Natural killer cell (primary cell): ENCODE data around the gene PLP1. TPM values are rescaled to one million over a fixed set of nuclear protein-coding genes. Genes with fewer than 3 reads are reported as not detected.

Source experiments
- ATAC-seq, 3 donors: fragments of 150-1000 bp in 2 of 3; fragments of 200-7000 bp in 1 of 3; cut with Tn5 transposase; 1 replicate in 1 of 3; 2 replicates in 2 of 3; pipeline ENCODE4 v1.10.0; 2021; ENCODE audit warnings: mild to moderate bottlenecking in 2 of 3, moderate library complexity in 2 of 3
- DNase-seq, 2 donors: peaks; one replicate each; pipeline versions ENCODE4 v3.0.0 to v3.0.0-alpha.2; 2013 to 2021; ENCODE audit warnings: mixed read lengths in 1 of 2
- H3K27ac ChIP-seq: one replicate; pipeline ENCODE4 v1.5.1; 2013; ENCODE audit warnings: mild to moderate bottlenecking, low read length
- H3K27me3 ChIP-seq: one replicate; pipeline ENCODE4 v1.6.1; 2013; ENCODE audit warnings: low read length; ENCODE audit not compliant: control insufficient read depth, insufficient read depth
- H3K36me3 ChIP-seq: one replicate; pipeline ENCODE4 v1.6.1; 2013; ENCODE audit warnings: low read length; ENCODE audit not compliant: control insufficient read depth, insufficient read depth
- H3K4me1 ChIP-seq: one replicate; pipeline ENCODE4 v1.6.1; 2013; ENCODE audit warnings: low read length; ENCODE audit not compliant: control insufficient read depth, insufficient read depth
- H3K4me3 ChIP-seq: one replicate; pipeline ENCODE4 v1.5.1; 2013; ENCODE audit warnings: low read length
- H3K9me3 ChIP-seq: one replicate; pipeline ENCODE4 v1.6.1; 2013; ENCODE audit warnings: low read length; ENCODE audit not compliant: control insufficient read depth, insufficient read depth
- H3K27ac Mint-ChIP-seq, 2 donors: one replicate each; pipeline ENCODE4 v1.8.0; 2022; ENCODE audit warnings: mild to moderate bottlenecking in 2 of 2, mixed read lengths in 2 of 2, moderate library complexity in 1 of 2
- H3K27me3 Mint-ChIP-seq, 2 donors: one replicate each; pipeline ENCODE4 v1.8.0; 2022; ENCODE audit warnings: low read depth in 2 of 2, mixed read lengths in 2 of 2
- H3K36me3 Mint-ChIP-seq: one replicate; pipeline ENCODE4 v1.8.0; 2022; ENCODE audit warnings: mixed read lengths
- H3K4me1 Mint-ChIP-seq, 2 donors: one replicate each; pipeline ENCODE4 v1.8.0; 2022; ENCODE audit warnings: mixed read lengths in 2 of 2
- H3K4me3 Mint-ChIP-seq: one replicate; pipeline ENCODE4 v1.8.0; 2022; ENCODE audit warnings: mild to moderate bottlenecking, moderate library complexity, mixed read lengths
- H3K9me3 Mint-ChIP-seq, 2 donors: one replicate each; pipeline ENCODE4 v1.8.0; 2022; ENCODE audit warnings: mixed read lengths in 2 of 2
- CTCF ChIP-seq: fragments of 200-600 bp; IDR thresholded peaks from one replicate; pipeline ENCODE4 v1.8.0; 2022; ENCODE audit warnings: antibody characterized with exemption
- WGBS: methylation state at CpG from one replicate; pipeline ENCODE4 v1.1.7; 2013; ENCODE audit warnings: missing lambda C conversion rate; ENCODE audit not compliant: insufficient coverage; 5-methylcytosine and 5-hydroxymethylcytosine counted together
- intact Hi-C: fragments of 100-400 bp; cut with micrococcal nuclease; formaldehyde crosslinking; loops from one replicate; pipeline ENCODE4 v1.14.2; 2022
- total RNA-seq, 4 donors: library from RNA; stranded (reverse); fragments of 120-200 nt in 1 of 4; gene quantifications; one replicate each; pipeline versions ENCODE4 v1.2.3 to v1.2.4, GENCODE V29; 2013 to 2022

The PLP1 gene
- total RNA-seq, 3 donors from 2014 or later (not counting 1 experiment from before 2014, with no cell fraction given) = not detected

- H3K36me3 Mint-ChIP-seq = no peaks in the 10 kb centered on the region
- H3K4me3 Mint-ChIP-seq = no peak overlapping the region
- Histone ChIP-seq H3K27me3 (no peaks in the 10 kb centered on the region), H3K4me1 (no peaks in the 10 kb centered on the region), H3K9me3 (no peaks in the 10 kb centered on the region), H3K27ac (no peak overlapping the region), H3K4me3 (no peak overlapping the region), H3K36me3 (no peaks in the 10 kb centered on the region)
- WGBS = no CpG with 5 or more reads among the region's 2 CpGs
- intact Hi-C loops = no loop called here
- TF ChIP-seq CTCF = no peak
- peaks cover 0 to 34% of the 10 kb centered on the region in 2 donors for H3K27me3 Mint-ChIP-seq
- H3K4me1 Mint-ChIP-seq = no peaks in the 10 kb centered on the region
- DNase-seq (no peak), ATAC-seq (no peak)
- H3K9me3 Mint-ChIP-seq = no peaks in the 10 kb centered on the region
- no peak overlapping the region for H3K27ac Mint-ChIP-seq
These were observed 15.3 kb downstream of the PLP1 start for GRCh38 chrX:103791826-103792485.

DNA sequence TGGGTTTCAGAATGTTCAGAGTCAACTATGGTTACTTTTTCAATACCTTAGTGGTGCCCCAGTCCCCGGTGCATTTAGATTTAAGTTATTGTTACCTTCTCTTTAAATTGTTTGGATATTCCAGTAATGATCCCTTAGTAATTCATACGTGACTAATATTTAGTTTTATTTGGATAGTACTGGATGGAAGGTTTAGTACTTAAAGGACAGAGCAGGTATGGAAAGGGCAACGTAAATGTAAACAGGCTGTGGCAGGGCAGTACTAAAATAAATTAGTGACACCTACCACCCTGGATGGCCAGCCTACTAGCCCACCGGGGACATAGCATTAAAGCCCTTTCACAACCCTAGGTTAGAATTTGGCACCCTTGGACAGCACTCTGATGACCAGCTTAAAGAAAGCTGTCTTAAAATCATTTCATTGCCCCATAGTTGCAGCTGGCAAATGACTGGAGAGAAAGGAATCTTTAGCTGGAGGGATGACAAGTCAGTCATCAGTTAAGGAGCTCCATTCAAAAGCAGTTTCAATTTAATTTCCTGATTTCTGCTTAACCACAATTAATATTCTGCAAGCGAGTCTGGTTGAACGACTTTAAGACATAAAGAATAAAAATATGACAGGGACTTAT is 16.4 kb downstream of the PLP1 start:
- Histone ChIP-seq H3K27ac (no peak overlapping the region), H3K36me3 (no peaks in the 10 kb centered on the region), H3K9me3 (no peaks in the 10 kb centered on the region), H3K4me3 (no peak overlapping the region), H3K4me1 (no peaks in the 10 kb centered on the region), H3K27me3 (no peaks in the 10 kb centered on the region)
- WGBS = 90% methylated on average over 3 of the region's 6 CpGs
- DNase-seq (no peak), ATAC-seq (no peak)
- Mint-ChIP-seq H3K36me3 (no peaks in the 10 kb centered on the region), H3K27ac (no peak overlapping the region), H3K4me3 (no peak overlapping the region), H3K27me3 (peaks cover 0 to 34% of the 10 kb centered on the region in 2 donors), H3K9me3 (no peaks in the 10 kb centered on the region), H3K4me1 (no peaks in the 10 kb centered on the region)
- TF ChIP-seq CTCF = no peak
- intact Hi-C loops = no loop called here

- no peaks in the 10 kb centered on the region for H3K36me3 ChIP-seq
- ATAC-seq = no peak
- H3K4me3 Mint-ChIP-seq = no peak overlapping the region
These were observed 16.9 kb downstream of the PLP1 start for GRCh38 chrX:103793545-103793940.

More at GRCh38 chrX:103793545-103793940, 16.9 kb downstream of the PLP1 start:
- no peaks in the 10 kb centered on the region for H3K27me3 ChIP-seq
- Mint-ChIP-seq H3K9me3 (no peaks in the 10 kb centered on the region), H3K36me3 (no peaks in the 10 kb centered on the region), H3K4me1 (no peaks in the 10 kb centered on the region), H3K27ac (no peak overlapping the region), H3K27me3 (peaks cover 0 to 34% of the 10 kb centered on the region in 2 donors)
- intact Hi-C loops = no loop called here
- no peak overlapping the region for H3K27ac ChIP-seq
- WGBS = 97% methylated on average over 2 of the region's 2 CpGs
- TF ChIP-seq CTCF = no peak
- H3K9me3 ChIP-seq = no peaks in the 10 kb centered on the region
- no peak overlapping the region for H3K4me3 ChIP-seq
- no peaks in the 10 kb centered on the region for H3K4me1 ChIP-seq
- no peak for DNase-seq
